ENCODE measurements around the gene RAB3C.

DNA sequence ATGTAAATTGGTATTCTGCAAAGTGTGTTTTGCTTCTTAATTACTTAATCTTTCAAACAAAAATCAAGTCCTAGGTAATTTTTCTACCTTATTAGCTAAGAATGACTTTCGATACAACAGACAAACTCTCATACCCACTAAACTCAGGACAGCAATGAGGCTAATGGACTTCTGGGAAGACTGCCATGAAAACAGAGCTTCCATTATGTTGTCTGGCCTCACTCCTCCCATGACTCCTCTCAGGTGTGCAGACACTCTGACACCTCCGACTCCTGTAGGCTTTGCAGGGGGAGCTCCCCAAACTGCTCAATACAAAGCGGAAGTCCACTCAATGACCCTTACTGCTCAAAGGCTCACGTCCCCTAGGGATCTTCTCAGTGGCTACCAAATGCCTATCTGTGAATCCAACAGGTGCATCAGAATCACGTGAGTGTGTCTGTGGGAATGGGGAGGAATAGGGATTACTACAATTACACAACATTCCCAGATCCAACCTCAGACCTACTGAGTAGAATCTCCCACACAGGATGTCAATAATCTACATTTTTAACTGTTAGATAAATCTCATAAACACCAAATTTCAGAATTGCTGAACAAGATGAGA is 289.9 kb downstream of the RAB3C start:
- TF ChIP-seq, protein P1, sequence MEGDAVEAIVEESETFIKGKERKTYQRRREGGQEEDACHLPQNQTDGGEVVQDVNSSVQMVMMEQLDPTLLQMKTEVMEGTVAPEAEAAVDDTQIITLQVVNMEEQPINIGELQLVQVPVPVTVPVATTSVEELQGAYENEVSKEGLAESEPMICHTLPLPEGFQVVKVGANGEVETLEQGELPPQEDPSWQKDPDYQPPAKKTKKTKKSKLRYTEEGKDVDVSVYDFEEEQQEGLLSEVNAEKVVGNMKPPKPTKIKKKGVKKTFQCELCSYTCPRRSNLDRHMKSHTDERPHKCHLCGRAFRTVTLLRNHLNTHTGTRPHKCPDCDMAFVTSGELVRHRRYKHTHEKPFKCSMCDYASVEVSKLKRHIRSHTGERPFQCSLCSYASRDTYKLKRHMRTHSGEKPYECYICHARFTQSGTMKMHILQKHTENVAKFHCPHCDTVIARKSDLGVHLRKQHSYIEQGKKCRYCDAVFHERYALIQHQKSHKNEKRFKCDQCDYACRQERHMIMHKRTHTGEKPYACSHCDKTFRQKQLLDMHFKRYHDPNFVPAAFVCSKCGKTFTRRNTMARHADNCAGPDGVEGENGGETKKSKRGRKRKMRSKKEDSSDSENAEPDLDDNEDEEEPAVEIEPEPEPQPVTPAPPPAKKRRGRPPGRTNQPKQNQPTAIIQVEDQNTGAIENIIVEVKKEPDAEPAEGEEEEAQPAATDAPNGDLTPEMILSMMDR (IDR thresholded peaks at IDR 0.05; ENCODE audit: insufficient read depth, low read depth, low read length), result no peak
- no peak for TF ChIP-seq EZH2 (IDR thresholded peaks at IDR 0.05; ENCODE audit: insufficient read depth, low read length)
